RWPE2 (cell line): ENCODE measurements around the gene MLXIPL.
A peak's percentile ranks its signal among the peaks of the same experiment; 100 is the strongest.

ENCODE experiments used
- ATAC-seq: fragments of 200-7000 bp; cut with Tn5 transposase; 3 replicates; pipeline ENCODE4 v1.9.1; 2021; ENCODE audit warnings: low read depth
- DNase-seq: peaks from one replicate; pipeline ENCODE4 v3.0.0-alpha.2; 2020; ENCODE audit warnings: low spot score
- H3K27ac ChIP-seq: fragments of 450-650 bp; 2 replicates; pipeline ENCODE4 v1.5.1; 2017; ENCODE audit warnings: mild to moderate bottlenecking; ENCODE audit not compliant: poor library complexity, severe bottlenecking
- H3K27me3 ChIP-seq: fragments of 250-450 bp; sonication (Bioruptor Pico); 2 replicates; pipeline ENCODE4 v1.5.1; 2021; ENCODE audit warnings: mild to moderate bottlenecking, moderate library complexity; ENCODE audit not compliant: insufficient read depth, poor library complexity, severe bottlenecking
- H3K36me3 ChIP-seq: fragments of 250-450 bp; sonication (Bioruptor Pico); 2 replicates; pipeline ENCODE4 v1.5.1; 2020; ENCODE audit warnings: low read depth, mild to moderate bottlenecking, moderate library complexity
- H3K4me1 ChIP-seq: fragments of 250-450 bp; sonication (Bioruptor Pico); 2 replicates; pipeline ENCODE4 v1.5.1; 2021; ENCODE audit warnings: mild to moderate bottlenecking, moderate library complexity; ENCODE audit not compliant: insufficient read depth, poor library complexity, severe bottlenecking
- H3K4me3 ChIP-seq: fragments of 250-450 bp; sonication (Bioruptor Pico); 2 replicates; pipeline ENCODE4 v1.5.1; 2021; ENCODE audit warnings: mild to moderate bottlenecking, moderate library complexity; ENCODE audit not compliant: severe bottlenecking
- H3K9me3 ChIP-seq: fragments of 250-450 bp; sonication (Bioruptor Pico); 2 replicates; pipeline ENCODE4 v1.5.1; 2021; ENCODE audit warnings: mild to moderate bottlenecking, moderate library complexity; ENCODE audit not compliant: severe bottlenecking
- CTCF ChIP-seq: fragments of 450-650 bp; IDR thresholded peaks from one replicate; pipeline ENCODE4 v1.5.1; 2017; ENCODE audit warnings: mild to moderate bottlenecking, moderate library complexity; ENCODE audit not compliant: poor library complexity, severe bottlenecking

The MLXIPL gene

GRCh38 chr7:73633844-73634243, 9.5 kb upstream of the MLXIPL start:
- peaks cover 10% of the 10 kb centered on the region for H3K4me1 ChIP-seq
- H3K4me3 ChIP-seq = no peak overlapping the region
- no peak for TF ChIP-seq CTCF
- H3K27me3 ChIP-seq = no peaks in the 10 kb centered on the region
- H3K36me3 ChIP-seq = no peaks in the 10 kb centered on the region
- no peaks in the 10 kb centered on the region for H3K9me3 ChIP-seq
- H3K27ac ChIP-seq = no peak overlapping the region
- no peak for DNase-seq
- no peak for ATAC-seq

- H3K9me3 ChIP-seq = no peaks in the 10 kb centered on the region
- no peak for TF ChIP-seq CTCF
- H3K27me3 ChIP-seq = no peaks in the 10 kb centered on the region
- no peak for DNase-seq
- no peak overlapping the region for H3K27ac ChIP-seq
- no peaks in the 10 kb centered on the region for H3K36me3 ChIP-seq
- H3K4me1 ChIP-seq = peaks cover 10% of the 10 kb centered on the region
- no peak for ATAC-seq
- no peak overlapping the region for H3K4me3 ChIP-seq
Measured at GRCh38 chr7:73633323-73633722, 9.0 kb upstream of the MLXIPL start.

GRCh38 chr7:73631558-73631957, 7.2 kb upstream of the MLXIPL start:
- Histone ChIP-seq H3K4me3 (no peak overlapping the region), H3K4me1 (peaks cover 8% of the 10 kb centered on the region), H3K27me3 (no peaks in the 10 kb centered on the region), H3K9me3 (no peaks in the 10 kb centered on the region), H3K36me3 (no peaks in the 10 kb centered on the region), H3K27ac (no peak overlapping the region)
- no peak for TF ChIP-seq CTCF
- ATAC-seq (no peak), DNase-seq (no peak)

- Histone ChIP-seq H3K4me1 (no peaks in the 10 kb centered on the region), H3K4me3 (no peak overlapping the region), H3K27me3 (peaks cover 4% of the 10 kb centered on the region), H3K36me3 (no peaks in the 10 kb centered on the region), H3K27ac (no peak overlapping the region), H3K9me3 (no peaks in the 10 kb centered on the region)
- ATAC-seq (no peak), DNase-seq (no peak)
- no peak for TF ChIP-seq CTCF
Measured at GRCh38 chr7:73628504-73628903, 4.2 kb upstream of the MLXIPL start.

- no peak; the same call in 2 of the 3 replicates for ATAC-seq
- H3K27me3 ChIP-seq = peaks cover 12% of the 10 kb centered on the region
- TF ChIP-seq CTCF = peak; percentile 13
- no peak for DNase-seq
- H3K36me3 ChIP-seq = no peaks in the 10 kb centered on the region
- no peak overlapping the region for H3K27ac ChIP-seq
- H3K4me1 ChIP-seq = no peaks in the 10 kb centered on the region
- no peaks in the 10 kb centered on the region for H3K9me3 ChIP-seq
- no peak overlapping the region for H3K4me3 ChIP-seq
Measured at GRCh38 chr7:73626814-73627213, 2.5 kb upstream of the MLXIPL start.
